Esophagus muscularis mucosa (tissue), 4 donors: Measurements from ENCODE around the gene NFKBIL1. TPM values are rescaled to one million over a fixed set of nuclear protein-coding genes. Genes with fewer than 3 reads are reported as not detected.

ENCODE experiments used
- DNase-seq: peaks from one replicate; pipeline ENCODE4 v3.0.0-alpha.2; 2017; ENCODE audit errors: extremely low spot score
- H3K27ac ChIP-seq, 4 donors: fragments of 200-600 bp; sonication (generic); replicated peaks in 1 of 4; 1 replicate in 3 of 4; 2 replicates in 1 of 4; pipeline ENCODE4 v1.5.1; 2016 to 2019; ENCODE audit warnings: mild to moderate bottlenecking in 1 of 4
- H3K27me3 ChIP-seq, 4 donors: fragments of 200-600 bp; sonication (generic); one replicate each; pipeline versions ENCODE4 v1.5.1 to v1.6.0; 2016 to 2019
- H3K36me3 ChIP-seq, 4 donors: fragments of 200-600 bp; sonication (generic); one replicate each; pipeline ENCODE4 v1.5.1; 2016 to 2019
- H3K4me1 ChIP-seq, 4 donors: fragments of 200-600 bp; sonication (generic); one replicate each; pipeline ENCODE4 v1.5.1; 2016 to 2019
- H3K4me3 ChIP-seq, 4 donors: fragments of 200-600 bp; sonication (generic); 1 replicate in 2 of 4; 2 replicates in 2 of 4; pipeline ENCODE4 v1.5.1; 2016 to 2019; ENCODE audit warnings: mild to moderate bottlenecking in 4 of 4, moderate library complexity in 1 of 4
- H3K9me3 ChIP-seq, 4 donors: fragments of 200-600 bp; sonication (generic); 1 replicate in 3 of 4; 2 replicates in 1 of 4; pipeline ENCODE4 v1.5.1; 2016 to 2019
- CTCF ChIP-seq, 3 experiments: fragments of 200-600 bp in 2 of 3; fragments of 450-650 bp in 1 of 3; sonication (generic) in 2 of 3; IDR thresholded peaks; one replicate each; pipeline ENCODE4 v1.5.1; 2017 to 2019; ENCODE audit warnings: antibody characterized with exemption in 3 of 3, mild to moderate bottlenecking in 2 of 3, moderate library complexity in 1 of 3
- EP300 ChIP-seq: sonication (generic); formaldehyde crosslinking; IDR thresholded peaks from one replicate; pipeline ENCODE4 v1.6.1; 2017; ENCODE audit warnings: antibody characterized with exemption
- POLR2A ChIP-seq: fragments of 450-650 bp; IDR thresholded peaks from one replicate; pipeline ENCODE4 v1.6.1; 2017; ENCODE audit warnings: antibody characterized with exemption, moderate library complexity, mild to moderate bottlenecking, low read depth
- POLR2AphosphoS5 ChIP-seq, 2 donors: sonication (generic); formaldehyde crosslinking; IDR thresholded peaks; one replicate each; pipeline ENCODE4 v1.6.1; 2017; ENCODE audit warnings: antibody characterized with exemption in 2 of 2
- WGBS: methylation state at CpG from one replicate; pipeline ENCODE4 v1.1.5; 2018; 5-methylcytosine and 5-hydroxymethylcytosine counted together
- intact Hi-C: fragments of 100-400 bp; cut with DNase I; formaldehyde crosslinking; loops from one replicate; pipeline ENCODE4 v1.15.1; 2023
- total RNA-seq, 4 donors: library from RNA; depleted of rRNA; stranded (reverse); fragments of >200 nt; gene quantifications; one replicate each; pipeline versions ENCODE4 v1.1.0 to v1.2.1, GENCODE V29; 2016

NFKBIL1 gene
- total RNA-seq, 4 donors from 2014 or later: 24.4 to 42.6 (median 29.6) TPM

DNA sequence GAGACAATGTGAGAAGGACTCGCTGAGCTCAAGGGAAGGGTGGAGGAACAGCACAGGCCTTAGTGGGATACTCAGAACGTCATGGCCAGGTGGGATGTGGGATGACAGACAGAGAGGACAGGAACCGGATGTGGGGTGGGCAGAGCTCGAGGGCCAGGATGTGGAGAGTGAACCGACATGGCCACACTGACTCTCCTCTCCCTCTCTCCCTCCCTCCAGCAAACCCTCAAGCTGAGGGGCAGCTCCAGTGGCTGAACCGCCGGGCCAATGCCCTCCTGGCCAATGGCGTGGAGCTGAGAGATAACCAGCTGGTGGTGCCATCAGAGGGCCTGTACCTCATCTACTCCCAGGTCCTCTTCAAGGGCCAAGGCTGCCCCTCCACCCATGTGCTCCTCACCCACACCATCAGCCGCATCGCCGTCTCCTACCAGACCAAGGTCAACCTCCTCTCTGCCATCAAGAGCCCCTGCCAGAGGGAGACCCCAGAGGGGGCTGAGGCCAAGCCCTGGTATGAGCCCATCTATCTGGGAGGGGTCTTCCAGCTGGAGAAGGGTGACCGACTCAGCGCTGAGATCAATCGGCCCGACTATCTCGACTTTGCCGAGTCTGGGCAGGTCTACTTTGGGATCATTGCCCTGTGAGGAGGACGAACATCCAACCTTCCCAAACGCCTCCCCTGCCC is 29.6 kb downstream of the NFKBIL1 start:
- WGBS: 84% methylated on average over 19 of the region's 19 CpGs
- no peak for TF ChIP-seq POLR2AphosphoS5 (IDR thresholded peaks at IDR 0.05)
- TF ChIP-seq CTCF (IDR thresholded peaks at IDR 0.05): no peak
- TF ChIP-seq EP300: no peak
- TF ChIP-seq POLR2A: no peak
- Histone ChIP-seq H3K9me3 (no peaks in the 10 kb centered on the region), H3K27me3 (peaks cover 0 to 13% (median 0%) of the 10 kb centered on the region in 4 donors), H3K36me3 (no peaks in the 10 kb centered on the region), H3K4me1 (peaks cover 12 to 19% (median 15%) of the 10 kb centered on the region in 4 donors), H3K27ac (no peak overlapping the region), H3K4me3 (no peak overlapping the region)
- intact Hi-C loops: no loop called here
- no peak for DNase-seq

DNA sequence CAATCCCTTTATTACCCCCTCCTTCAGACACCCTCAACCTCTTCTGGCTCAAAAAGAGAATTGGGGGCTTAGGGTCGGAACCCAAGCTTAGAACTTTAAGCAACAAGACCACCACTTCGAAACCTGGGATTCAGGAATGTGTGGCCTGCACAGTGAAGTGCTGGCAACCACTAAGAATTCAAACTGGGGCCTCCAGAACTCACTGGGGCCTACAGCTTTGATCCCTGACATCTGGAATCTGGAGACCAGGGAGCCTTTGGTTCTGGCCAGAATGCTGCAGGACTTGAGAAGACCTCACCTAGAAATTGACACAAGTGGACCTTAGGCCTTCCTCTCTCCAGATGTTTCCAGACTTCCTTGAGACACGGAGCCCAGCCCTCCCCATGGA is 30.2 kb downstream of the NFKBIL1 start:
- WGBS: 92% methylated on average over 3 of the region's 3 CpGs
- H3K9me3 ChIP-seq: no peaks in the 10 kb centered on the region
- DNase-seq: no peak
- peaks cover 0 to 7% (median 0%) of the 10 kb centered on the region in 4 donors for H3K27me3 ChIP-seq
- no peak overlapping the region for H3K27ac ChIP-seq
- no peaks in the 10 kb centered on the region for H3K36me3 ChIP-seq
- no peak overlapping the region for H3K4me3 ChIP-seq
- peaks cover 17 to 24% (median 20%) of the 10 kb centered on the region in 4 donors for H3K4me1 ChIP-seq
- no peak for TF ChIP-seq EP300
- no peak for TF ChIP-seq CTCF (IDR thresholded peaks at IDR 0.05)
- no peak for TF ChIP-seq POLR2AphosphoS5 (IDR thresholded peaks at IDR 0.05)
- TF ChIP-seq POLR2A: no peak
- intact Hi-C loops: no loop called here

DNA sequence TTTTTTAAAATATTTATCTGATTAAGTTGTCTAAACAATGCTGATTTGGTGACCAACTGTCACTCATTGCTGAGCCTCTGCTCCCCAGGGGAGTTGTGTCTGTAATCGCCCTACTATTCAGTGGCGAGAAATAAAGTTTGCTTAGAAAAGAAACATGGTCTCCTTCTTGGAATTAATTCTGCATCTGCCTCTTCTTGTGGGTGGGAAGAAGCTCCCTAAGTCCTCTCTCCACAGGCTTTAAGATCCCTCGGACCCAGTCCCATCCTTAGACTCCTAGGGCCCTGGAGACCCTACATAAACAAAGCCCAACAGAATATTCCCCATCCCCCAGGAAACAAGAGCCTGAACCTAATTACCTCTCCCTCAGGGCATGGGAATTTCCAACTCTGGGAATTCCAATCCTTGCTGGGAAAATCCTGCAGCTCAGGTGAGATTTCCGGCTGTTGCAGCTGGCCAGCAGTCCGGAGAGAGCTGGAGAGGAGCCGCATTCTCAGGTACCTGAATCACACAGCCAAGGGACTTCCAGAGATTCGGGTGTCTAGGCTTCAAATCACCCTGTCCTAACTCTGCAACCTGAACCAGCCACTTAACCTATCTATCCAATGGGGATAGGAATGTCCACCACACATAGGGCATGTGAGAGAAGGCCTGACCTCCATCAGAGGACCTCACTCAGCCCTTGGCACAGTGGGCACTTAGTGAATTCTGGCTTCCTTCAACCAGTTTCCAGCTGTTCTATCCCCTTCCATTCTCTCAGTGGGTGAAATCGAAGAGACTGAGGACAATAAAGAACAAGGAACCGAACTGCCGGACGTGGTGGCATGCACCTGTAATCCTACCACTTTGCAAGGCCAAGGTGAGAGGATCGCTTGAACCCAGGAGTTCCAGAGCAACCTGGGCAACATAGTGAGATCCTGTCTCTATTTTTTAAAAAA is 31.0 kb downstream of the NFKBIL1 start:
- intact Hi-C loops: no loop called here
- no peak overlapping the region for H3K4me3 ChIP-seq
- H3K36me3 ChIP-seq: no peaks in the 10 kb centered on the region
- 80% methylated on average over 11 of the region's 12 CpGs for WGBS
- no peaks in the 10 kb centered on the region for H3K9me3 ChIP-seq
- peaks cover 17 to 25% (median 22%) of the 10 kb centered on the region in 4 donors for H3K4me1 ChIP-seq
- no peak for DNase-seq
- no peak overlapping the region for H3K27ac ChIP-seq
- TF ChIP-seq EP300: no peak
- no peak for TF ChIP-seq POLR2A
- no peak for TF ChIP-seq CTCF (IDR thresholded peaks at IDR 0.05)
- no peak for TF ChIP-seq POLR2AphosphoS5 (IDR thresholded peaks at IDR 0.05)
- no peaks in the 10 kb centered on the region for H3K27me3 ChIP-seq

- TF ChIP-seq POLR2A (no peak), POLR2AphosphoS5 (IDR thresholded peaks at IDR 0.05) (no peak), EP300 (no peak), CTCF (IDR thresholded peaks at IDR 0.05) (no peak)
- no peak overlapping the region for H3K4me3 ChIP-seq
- H3K4me1 ChIP-seq: peaks cover 17 to 25% (median 22%) of the 10 kb centered on the region in 4 donors
- no peak overlapping the region for H3K27ac ChIP-seq
- intact Hi-C loops: no loop called here
- no peaks in the 10 kb centered on the region for H3K36me3 ChIP-seq
- DNase-seq: no peak
- no peaks in the 10 kb centered on the region for H3K27me3 ChIP-seq
- 88% methylated on average over 3 of the region's 3 CpGs for WGBS
- H3K9me3 ChIP-seq: no peaks in the 10 kb centered on the region
These were observed 31.7 kb downstream of the NFKBIL1 start for GRCh38 chr6:31579119-31579505.
